HL-60 (cell line): Measurements from ENCODE around the gene PNPLA2.

Source experiments
- DNase-seq, 2 experiments: peaks; one replicate each; pipeline ENCODE4 v3.0.0-alpha.2; 2010 to 2020; ENCODE audit warnings: low read depth in 1 of 2, low spot score in 1 of 2
- H3K27ac ChIP-seq: fragments of 250-450 bp; sonication (Bioruptor Pico); replicated peaks from 2 replicates; pipeline ENCODE4 v1.5.1; 2020; ENCODE audit warnings: mild to moderate bottlenecking, moderate library complexity
- H3K27me3 ChIP-seq: fragments of 250-450 bp; sonication (Bioruptor Pico); 2 replicates; pipeline ENCODE4 v1.5.1; 2021; ENCODE audit warnings: mild to moderate bottlenecking, moderate library complexity; ENCODE audit not compliant: insufficient read depth, poor library complexity, severe bottlenecking
- H3K4me3 ChIP-seq: replicated peaks from 2 replicates; pipeline ENCODE4 v1.5.1; 2011; ENCODE audit warnings: mild to moderate bottlenecking, control low read depth, low read length; ENCODE audit not compliant: insufficient read depth
- GABPA ChIP-seq: IDR thresholded peaks from 2 replicates; pipeline ENCODE4 v1.6.1; 2012; ENCODE audit warnings: low read depth
- POLR2AphosphoS5 ChIP-seq: IDR thresholded peaks from 2 replicates; pipeline ENCODE4 v1.6.1; 2012; ENCODE audit warnings: low read depth
- SPI1 ChIP-seq: IDR thresholded peaks from 2 replicates; pipeline ENCODE4 v1.6.1; 2012; ENCODE audit warnings: low read depth, mild to moderate bottlenecking, borderline replicate concordance
- TF ChIP-seq, protein P1 (sequence below): IDR thresholded peaks from one replicate; pipeline ENCODE4 v1.5.1; 2011; ENCODE audit warnings: low read length, control low read depth, inconsistent platforms; ENCODE audit not compliant: insufficient read depth
- TF ChIP-seq, protein P2 (sequence below): IDR thresholded peaks from 2 replicates; pipeline ENCODE4 v1.6.1; 2012; ENCODE audit warnings: low read depth; ENCODE audit not compliant: insufficient replicate concordance

The PNPLA2 gene

DNA sequence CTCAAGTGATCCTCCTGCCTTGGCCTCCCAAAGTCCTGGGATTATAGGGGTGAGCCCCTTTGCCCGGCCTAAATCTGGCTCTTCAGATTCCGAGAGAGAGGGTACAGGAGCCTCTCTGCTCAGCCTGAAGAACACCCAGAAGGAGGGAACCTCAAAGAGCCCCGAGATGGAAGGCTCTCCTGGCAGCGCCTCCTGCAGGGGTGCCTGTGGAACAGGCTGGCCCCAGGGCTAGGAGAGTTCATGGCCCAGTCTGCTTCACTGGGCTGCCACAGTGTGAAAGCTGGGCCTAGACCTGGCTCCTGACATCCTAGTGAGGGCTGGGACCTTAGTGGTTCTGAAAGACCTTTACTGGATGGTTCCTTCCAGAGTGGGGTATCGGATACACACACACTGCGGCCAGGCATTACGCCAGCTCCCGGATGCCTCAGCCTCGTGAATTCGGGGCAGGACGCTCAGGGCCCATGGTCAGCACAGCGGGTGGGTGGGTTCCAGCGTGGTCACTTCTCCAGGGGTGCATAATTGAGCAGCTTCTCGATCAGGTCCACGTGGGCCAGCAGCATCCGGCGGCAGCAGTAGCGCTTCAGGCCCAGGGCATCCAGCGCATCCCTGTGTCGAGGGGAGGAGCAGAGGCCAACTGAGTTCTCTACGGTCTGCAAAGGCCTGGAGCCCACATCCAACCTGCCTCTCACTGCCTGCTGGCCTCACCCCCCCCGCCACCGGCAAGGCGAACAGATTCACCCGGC is 21.3 kb downstream of the PNPLA2 start:
- DNase-seq, result no peak
- TF ChIP-seq, protein P1, sequence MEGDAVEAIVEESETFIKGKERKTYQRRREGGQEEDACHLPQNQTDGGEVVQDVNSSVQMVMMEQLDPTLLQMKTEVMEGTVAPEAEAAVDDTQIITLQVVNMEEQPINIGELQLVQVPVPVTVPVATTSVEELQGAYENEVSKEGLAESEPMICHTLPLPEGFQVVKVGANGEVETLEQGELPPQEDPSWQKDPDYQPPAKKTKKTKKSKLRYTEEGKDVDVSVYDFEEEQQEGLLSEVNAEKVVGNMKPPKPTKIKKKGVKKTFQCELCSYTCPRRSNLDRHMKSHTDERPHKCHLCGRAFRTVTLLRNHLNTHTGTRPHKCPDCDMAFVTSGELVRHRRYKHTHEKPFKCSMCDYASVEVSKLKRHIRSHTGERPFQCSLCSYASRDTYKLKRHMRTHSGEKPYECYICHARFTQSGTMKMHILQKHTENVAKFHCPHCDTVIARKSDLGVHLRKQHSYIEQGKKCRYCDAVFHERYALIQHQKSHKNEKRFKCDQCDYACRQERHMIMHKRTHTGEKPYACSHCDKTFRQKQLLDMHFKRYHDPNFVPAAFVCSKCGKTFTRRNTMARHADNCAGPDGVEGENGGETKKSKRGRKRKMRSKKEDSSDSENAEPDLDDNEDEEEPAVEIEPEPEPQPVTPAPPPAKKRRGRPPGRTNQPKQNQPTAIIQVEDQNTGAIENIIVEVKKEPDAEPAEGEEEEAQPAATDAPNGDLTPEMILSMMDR, result peak; percentile 36
- no peak for TF ChIP-seq POLR2AphosphoS5
- Histone ChIP-seq H3K27ac (no peak overlapping the region), H3K4me3 (no peak overlapping the region), H3K27me3 (no peaks in the 10 kb centered on the region)

DNA sequence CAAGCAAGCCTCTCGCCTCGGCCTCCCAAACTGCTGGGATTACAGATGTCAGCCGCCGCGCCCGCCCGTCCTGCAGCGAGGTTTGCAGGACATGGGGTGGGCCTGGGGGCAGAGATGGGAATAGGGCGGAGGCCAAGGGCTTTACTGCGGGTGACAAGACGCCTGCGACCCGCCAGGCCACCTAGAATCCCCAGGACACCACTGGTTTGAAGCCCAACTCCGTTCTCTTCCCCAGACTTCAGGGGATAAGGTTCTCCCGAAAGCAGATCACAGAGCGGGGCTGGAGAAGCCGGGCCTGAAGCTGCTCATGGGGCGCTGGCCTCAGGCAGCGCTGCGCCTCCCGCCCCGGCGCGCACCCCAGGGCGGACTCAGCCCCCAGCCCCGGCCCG is 23.3 kb downstream of the PNPLA2 start:
- TF ChIP-seq POLR2AphosphoS5 (no peak), GABPA (no peak)
- TF ChIP-seq, protein P2, sequence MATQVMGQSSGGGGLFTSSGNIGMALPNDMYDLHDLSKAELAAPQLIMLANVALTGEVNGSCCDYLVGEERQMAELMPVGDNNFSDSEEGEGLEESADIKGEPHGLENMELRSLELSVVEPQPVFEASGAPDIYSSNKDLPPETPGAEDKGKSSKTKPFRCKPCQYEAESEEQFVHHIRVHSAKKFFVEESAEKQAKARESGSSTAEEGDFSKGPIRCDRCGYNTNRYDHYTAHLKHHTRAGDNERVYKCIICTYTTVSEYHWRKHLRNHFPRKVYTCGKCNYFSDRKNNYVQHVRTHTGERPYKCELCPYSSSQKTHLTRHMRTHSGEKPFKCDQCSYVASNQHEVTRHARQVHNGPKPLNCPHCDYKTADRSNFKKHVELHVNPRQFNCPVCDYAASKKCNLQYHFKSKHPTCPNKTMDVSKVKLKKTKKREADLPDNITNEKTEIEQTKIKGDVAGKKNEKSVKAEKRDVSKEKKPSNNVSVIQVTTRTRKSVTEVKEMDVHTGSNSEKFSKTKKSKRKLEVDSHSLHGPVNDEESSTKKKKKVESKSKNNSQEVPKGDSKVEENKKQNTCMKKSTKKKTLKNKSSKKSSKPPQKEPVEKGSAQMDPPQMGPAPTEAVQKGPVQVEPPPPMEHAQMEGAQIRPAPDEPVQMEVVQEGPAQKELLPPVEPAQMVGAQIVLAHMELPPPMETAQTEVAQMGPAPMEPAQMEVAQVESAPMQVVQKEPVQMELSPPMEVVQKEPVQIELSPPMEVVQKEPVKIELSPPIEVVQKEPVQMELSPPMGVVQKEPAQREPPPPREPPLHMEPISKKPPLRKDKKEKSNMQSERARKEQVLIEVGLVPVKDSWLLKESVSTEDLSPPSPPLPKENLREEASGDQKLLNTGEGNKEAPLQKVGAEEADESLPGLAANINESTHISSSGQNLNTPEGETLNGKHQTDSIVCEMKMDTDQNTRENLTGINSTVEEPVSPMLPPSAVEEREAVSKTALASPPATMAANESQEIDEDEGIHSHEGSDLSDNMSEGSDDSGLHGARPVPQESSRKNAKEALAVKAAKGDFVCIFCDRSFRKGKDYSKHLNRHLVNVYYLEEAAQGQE, result no peak
- TF ChIP-seq, protein P1, result no peak
- peak overlapping the region; percentile 64 for H3K27ac ChIP-seq
- peak overlapping the region; percentile 99 for H3K4me3 ChIP-seq
- H3K27me3 ChIP-seq, result no peaks in the 10 kb centered on the region
- DNase-seq, result no peak

DNA sequence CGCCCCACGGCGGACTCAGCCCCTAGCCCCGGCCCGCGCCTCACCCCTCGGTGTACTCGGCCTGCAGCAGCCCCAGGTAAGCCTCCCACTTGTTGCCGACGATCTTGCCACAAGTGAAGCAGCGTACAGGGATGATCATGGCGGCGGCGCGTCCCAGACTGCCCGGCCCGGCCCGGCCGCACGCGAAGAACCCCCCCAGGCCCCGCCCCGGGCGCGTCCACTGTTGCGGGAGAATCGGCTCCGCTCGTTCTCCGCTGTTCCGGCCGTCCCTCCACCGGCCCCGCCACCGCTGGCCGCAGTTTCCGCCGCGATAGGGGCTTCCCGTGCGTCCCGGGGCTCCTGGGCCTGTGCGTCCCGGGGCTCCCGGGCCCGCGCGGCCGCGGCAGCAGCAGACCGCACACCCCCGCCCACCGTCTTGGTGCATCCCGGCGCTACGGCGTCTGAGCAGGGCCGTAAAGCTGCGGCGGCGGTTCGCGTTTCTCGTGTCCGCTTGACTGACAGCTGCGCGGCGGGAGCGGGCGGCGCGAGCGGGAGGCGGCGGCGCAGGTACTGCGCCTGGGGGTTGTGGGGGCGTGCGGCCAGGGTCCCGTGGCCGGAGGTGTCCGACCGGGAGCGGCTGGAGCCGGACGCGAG is 23.8 kb downstream of the PNPLA2 start, which contains the start of the genes POLR2L and TSPAN4:
TSS of gene POLR2L (minus strand) at position 160 of the 633 bp plus-strand sequence. CDS start at position 139, 21 bp downstream.
TSS of gene TSPAN4 (plus strand) at position 483 of the 633 bp plus-strand sequence. CDS start 7,453 bp downstream, outside the sequence.
- no peaks in the 10 kb centered on the region for H3K27me3 ChIP-seq
- H3K4me3 ChIP-seq, result peak within 1 kb of the TSS; percentile 99
- DNase-seq, result peak in 1 of 2 experiments; percentile 85
- TF ChIP-seq POLR2AphosphoS5, result peak; percentile 93
- TF ChIP-seq, protein P1, result no peak
- no peak for TF ChIP-seq SPI1
- TF ChIP-seq GABPA, result no peak
- TF ChIP-seq, protein P2, result peak; percentile 71
- H3K27ac ChIP-seq, result peak within 1 kb of the TSS; percentile 64
